Thymus (tissue), 11 donors: ENCODE results near the gene APMAP. TPM values are rescaled to one million over a fixed set of nuclear protein-coding genes. Genes with fewer than 3 reads are reported as not detected.
"Not testable (repeated sequence)": the region's sequence is repeated elsewhere in the genome, so short reads cannot be mapped to it uniquely, and the experiment has no call there.

ENCODE experiments used
- DNase-seq, 9 donors: peaks; one replicate each; pipeline ENCODE4 v3.0.0-alpha.2; 2013; ENCODE audit warnings: low spot score in 9 of 9, low read depth in 6 of 9, missing footprints in 1 of 9
- H3K27ac ChIP-seq, 2 donors: one replicate each; pipeline ENCODE4 v1.5.1; 2013; ENCODE audit warnings: control low read depth in 1 of 2, low read depth in 1 of 2, low read length in 1 of 2, mild to moderate bottlenecking in 1 of 2, moderate library complexity in 1 of 2
- H3K27me3 ChIP-seq, 2 donors: one replicate each; pipeline ENCODE4 v1.5.1; 2013; ENCODE audit warnings: low read length in 1 of 2; ENCODE audit not compliant: control insufficient read depth in 2 of 2, insufficient read depth in 1 of 2
- H3K36me3 ChIP-seq, 2 donors: one replicate each; pipeline ENCODE4 v1.5.1; 2013; ENCODE audit warnings: low read length in 1 of 2, mild to moderate bottlenecking in 1 of 2, moderate library complexity in 1 of 2; ENCODE audit not compliant: control insufficient read depth in 2 of 2, insufficient read depth in 2 of 2
- H3K4me1 ChIP-seq, 2 donors: one replicate each; pipeline ENCODE4 v1.5.1; 2013; ENCODE audit warnings: low read length in 2 of 2; ENCODE audit not compliant: control insufficient read depth in 2 of 2, insufficient read depth in 2 of 2
- H3K4me3 ChIP-seq, 2 donors: one replicate each; pipeline ENCODE4 v1.5.1; 2013; ENCODE audit warnings: low read length in 2 of 2, control low read depth in 1 of 2, mild to moderate bottlenecking in 1 of 2
- H3K9me3 ChIP-seq, 2 donors: one replicate each; pipeline ENCODE4 v1.5.1; 2013; ENCODE audit warnings: low read length in 1 of 2, mild to moderate bottlenecking in 1 of 2; ENCODE audit not compliant: control insufficient read depth in 2 of 2, insufficient read depth in 1 of 2
- WGBS: extraction: QIAGEN DNeasy Blood & Tissue Kit; methylation state at CpG from one replicate; pipeline ENCODE4 v1.1.7; 2013; 5-methylcytosine and 5-hydroxymethylcytosine counted together
- polyA plus RNA-seq: library from polyadenylated mRNA; stranded (reverse); fragments of 200-250 nt; gene quantifications from one replicate; pipeline ENCODE4 v1.2.3, GENCODE V29; 2013
- total RNA-seq: library from RNA; stranded (reverse); fragments of 120-200 nt; gene quantifications from one replicate; pipeline ENCODE4 v1.2.4, GENCODE V29; 2013
- donor health status: healthy.

Gene APMAP
- total and polyA plus RNA-seq, 2 donors: 49.3 to 53.4 TPM

DNA sequence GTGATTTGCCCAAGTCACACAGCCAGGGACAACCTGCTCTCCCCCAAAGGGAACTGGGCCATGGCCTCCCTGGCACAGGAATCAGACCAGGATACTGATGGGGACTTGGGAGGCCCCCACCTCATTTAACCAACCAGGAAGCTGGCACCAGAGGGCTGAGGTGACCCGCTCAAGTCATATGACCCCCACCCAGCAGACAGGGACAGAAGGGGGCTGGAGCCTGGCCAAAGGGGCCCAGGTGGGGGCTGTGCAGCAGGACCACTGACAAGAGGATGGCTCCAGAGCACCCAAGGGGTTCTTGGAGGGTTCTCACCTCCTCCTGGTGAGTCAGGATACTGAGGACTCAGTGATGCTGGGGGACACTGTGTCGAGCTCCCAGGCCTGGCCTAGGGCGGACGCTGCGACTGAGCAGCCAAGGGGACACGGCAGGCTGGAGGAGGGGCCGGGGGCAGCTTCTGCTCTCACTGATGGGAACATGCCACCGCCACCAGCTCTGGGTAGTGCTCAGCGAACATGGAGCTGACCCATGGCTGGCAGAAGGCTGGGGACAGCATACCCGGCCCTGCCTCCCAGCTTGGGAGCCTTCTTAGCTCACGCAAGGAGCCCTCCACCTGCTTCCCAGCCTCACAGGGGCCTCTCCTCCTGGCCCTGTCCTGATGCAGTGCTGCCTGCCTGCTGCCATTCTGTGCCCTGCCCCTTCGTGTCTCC is 42.3 kb downstream of the APMAP start:
- H3K27ac ChIP-seq: peak overlapping the region in 1 of 2 donors; percentile 8
- H3K9me3 ChIP-seq: no peaks in the 10 kb centered on the region
- H3K27me3 ChIP-seq: no peaks in the 10 kb centered on the region
- H3K4me3 ChIP-seq: no peak overlapping the region
- no peaks in the 10 kb centered on the region for H3K36me3 ChIP-seq
- WGBS: 97% methylated on average over 12 of the region's 12 CpGs
- no peak for DNase-seq
- peaks cover 15 to 33% of the 10 kb centered on the region in 2 donors for H3K4me1 ChIP-seq

DNA sequence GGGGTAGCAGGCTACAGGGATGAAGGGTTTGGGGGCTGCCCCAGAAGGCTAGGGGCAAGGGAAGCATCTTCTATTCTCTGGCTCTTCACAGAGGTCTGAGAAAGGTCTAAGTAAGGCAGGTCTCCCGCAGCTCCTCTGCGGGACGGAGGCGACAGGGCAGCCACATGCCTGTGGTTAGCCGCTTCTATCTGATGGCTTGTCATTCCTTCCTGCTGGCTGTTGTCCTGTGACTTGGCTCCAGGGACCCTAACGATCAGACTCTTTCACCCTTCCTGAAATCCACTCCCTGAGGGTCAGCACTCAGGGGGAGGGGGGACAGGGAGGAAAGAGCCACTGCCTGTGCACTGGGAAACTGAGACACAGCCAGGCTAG is 42.8 kb downstream of the APMAP start:
- no peak for DNase-seq
- WGBS: 18% methylated on average over 6 of the region's 6 CpGs
- Histone ChIP-seq H3K27me3 (no peaks in the 10 kb centered on the region), H3K4me1 (peaks cover 10 to 29% of the 10 kb centered on the region in 2 donors), H3K27ac (no peak overlapping the region), H3K9me3 (no peaks in the 10 kb centered on the region), H3K4me3 (no peak overlapping the region), H3K36me3 (no peaks in the 10 kb centered on the region)

GRCh38 chr20:24948939-24949679 is 43.4 kb downstream of the APMAP start, which contains the start of gene CST7:
CST7 (plus strand) TSS chr20:24949269; CDS start chr20:24949506, 237 bp downstream.
- H3K36me3 ChIP-seq: no peaks in the 10 kb centered on the region
- peaks cover 10 to 26% of the 10 kb centered on the region in 2 donors for H3K4me1 ChIP-seq
- peak within 1 kb of the TSS in 1 of 2 donors; percentile 14 for H3K4me3 ChIP-seq
- H3K27me3 ChIP-seq: no peaks in the 10 kb centered on the region
- no peaks in the 10 kb centered on the region for H3K9me3 ChIP-seq
- 48% methylated on average over 20 of the region's 20 CpGs for WGBS
- H3K27ac ChIP-seq: peak within 1 kb of the TSS in 1 of 2 donors; percentile 36
- DNase-seq: peak in 8 of 9 donors; percentile 22 to 89 (median 56)

DNA sequence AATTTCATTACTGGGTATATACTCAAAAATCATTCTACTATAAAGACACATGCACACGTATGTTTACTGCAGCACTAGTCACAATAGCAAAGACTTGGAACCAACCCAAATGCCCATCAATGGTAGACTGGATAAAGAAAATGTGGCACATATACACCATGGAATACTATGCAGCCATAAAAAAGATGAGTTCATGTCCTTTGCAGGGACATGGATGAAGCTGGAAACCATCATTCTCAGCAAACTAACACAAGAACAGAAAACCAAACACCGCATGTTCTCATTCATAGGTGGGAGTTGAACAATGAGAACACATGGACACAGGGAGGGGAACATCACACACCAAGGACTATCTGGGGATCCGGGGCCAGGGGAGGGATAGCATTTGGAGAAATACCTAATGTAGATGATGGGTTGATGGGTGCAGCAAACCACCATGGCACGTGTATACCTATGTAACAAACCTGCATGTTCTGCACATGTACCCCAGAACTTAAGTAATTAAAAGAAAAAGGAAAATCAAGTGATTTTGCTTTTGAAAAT is 44.1 kb downstream of the APMAP start:
- not testable (repeated sequence) for H3K36me3 ChIP-seq, DNase-seq, H3K27ac ChIP-seq, H3K27me3 ChIP-seq, H3K4me3 ChIP-seq, H3K9me3 ChIP-seq
- H3K4me1 ChIP-seq: peaks cover 10 to 20% of the 10 kb centered on the region in 2 donors
- 78% methylated on average over 4 of the region's 4 CpGs for WGBS

- H3K9me3 ChIP-seq, DNase-seq, H3K27me3 ChIP-seq, H3K4me3 ChIP-seq, H3K27ac ChIP-seq, H3K36me3 ChIP-seq: not testable (repeated sequence)
- peaks cover 10 to 17% of the 10 kb centered on the region in 2 donors for H3K4me1 ChIP-seq
- 98% methylated on average over 1 of the region's 1 CpG for WGBS
Observed at GRCh38 chr20:24946376-24946775, 46.2 kb downstream of the APMAP start.

DNA sequence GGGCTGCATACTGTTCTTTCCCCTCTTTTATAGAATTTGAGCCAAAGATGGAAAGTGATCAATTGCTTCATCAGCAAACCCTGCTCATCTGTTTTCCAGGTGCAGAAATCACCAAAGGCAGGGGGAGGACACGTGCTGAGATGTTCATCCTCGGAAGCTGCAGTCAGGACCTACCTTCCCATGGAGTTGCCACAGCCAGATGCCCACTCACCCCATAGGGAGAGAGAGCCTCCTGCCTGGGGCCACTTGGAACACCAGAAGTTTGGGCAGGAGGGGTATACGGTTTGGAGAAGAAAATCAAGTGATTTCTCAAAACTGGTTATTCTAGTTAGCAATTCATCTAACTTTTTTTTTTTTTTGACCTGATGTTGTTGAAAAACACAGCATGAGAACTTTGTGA is 48.8 kb downstream of the APMAP start:
- no peak for DNase-seq
- 78% methylated on average over 3 of the region's 3 CpGs for WGBS
- peaks cover 1 to 2% of the 10 kb centered on the region in 2 donors for H3K4me1 ChIP-seq
- no peak overlapping the region for H3K4me3 ChIP-seq
- no peaks in the 10 kb centered on the region for H3K9me3 ChIP-seq
- no peaks in the 10 kb centered on the region for H3K27me3 ChIP-seq
- no peak overlapping the region for H3K27ac ChIP-seq
- no peaks in the 10 kb centered on the region for H3K36me3 ChIP-seq

GRCh38 chr20:24943196-24943595 is 49.4 kb downstream of the APMAP start:
- 98% methylated on average over 4 of the region's 4 CpGs for WGBS
- Histone ChIP-seq H3K4me1 (no peaks in the 10 kb centered on the region), H3K4me3 (no peak overlapping the region), H3K9me3 (no peaks in the 10 kb centered on the region), H3K27ac (no peak overlapping the region), H3K36me3 (no peaks in the 10 kb centered on the region), H3K27me3 (no peaks in the 10 kb centered on the region)
- DNase-seq: no peak

GRCh38 chr20:24942679-24943078 is 49.9 kb downstream of the APMAP start:
- no peaks in the 10 kb centered on the region for H3K36me3 ChIP-seq
- no peak overlapping the region for H3K4me3 ChIP-seq
- H3K9me3 ChIP-seq: no peaks in the 10 kb centered on the region
- WGBS: 94% methylated on average over 6 of the region's 6 CpGs
- no peak overlapping the region for H3K27ac ChIP-seq
- no peak for DNase-seq
- no peaks in the 10 kb centered on the region for H3K27me3 ChIP-seq
- H3K4me1 ChIP-seq: no peaks in the 10 kb centered on the region

- Histone ChIP-seq H3K36me3 (no peaks in the 10 kb centered on the region), H3K4me1 (peaks cover 7 to 12% of the 10 kb centered on the region in 2 donors), H3K9me3 (peaks cover 0 to 20% of the 10 kb centered on the region in 2 donors), H3K27ac (no peak overlapping the region), H3K4me3 (no peak overlapping the region), H3K27me3 (no peaks in the 10 kb centered on the region)
- no peak for DNase-seq
- 94% methylated on average over 4 of the region's 4 CpGs for WGBS
Observed at GRCh38 chr20:24939036-24939435, 53.5 kb downstream of the APMAP start.
